Stimulated activated CD4-positive, alpha-beta T cell treated with anti-CD3 and anti-CD28 coated beads, Interleukin-15, amount 100 ng/mL, for 24 hours (primary cell): ENCODE measurements around the gene PPIL3.
A peak's percentile ranks its signal among the peaks of the same experiment; 100 is the strongest.

Source experiments
- DNase-seq: peaks from one replicate; pipeline ENCODE4 v3.0.0-alpha.2; 2020

PPIL3 gene

DNA sequence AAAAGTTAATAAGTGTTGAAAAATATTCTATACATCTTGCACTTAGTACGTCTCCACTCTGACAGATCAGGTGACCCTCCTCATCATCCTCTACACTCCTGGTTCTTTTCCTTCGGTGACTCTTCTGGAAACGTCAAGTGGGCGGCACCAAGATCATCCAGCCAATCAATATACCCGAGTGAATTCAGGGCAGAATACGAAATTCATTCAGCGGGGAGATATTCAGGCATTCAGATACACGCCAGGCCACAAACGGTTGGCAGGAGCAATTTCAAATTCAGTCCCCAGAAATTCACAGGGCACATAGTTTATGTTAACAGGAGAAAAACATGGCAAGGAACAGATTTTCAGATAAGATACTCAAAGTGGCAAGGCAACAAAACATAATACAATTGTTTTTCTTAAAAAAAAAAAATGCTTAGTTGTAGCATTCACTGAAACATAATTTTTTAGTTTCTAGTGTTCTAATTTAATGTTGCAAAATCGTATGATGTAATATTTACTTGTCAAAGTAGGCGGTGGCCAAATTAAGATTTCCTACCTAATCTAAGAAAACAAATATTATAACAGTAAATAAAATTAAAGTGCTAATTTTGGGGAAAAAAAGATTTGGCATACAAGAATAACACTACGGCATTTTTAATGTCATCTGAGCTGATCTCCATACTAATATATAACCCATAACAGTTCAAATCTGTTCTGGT is 28.6 kb downstream of the PPIL3 start:
- DNase-seq = peak; percentile 52

- DNase-seq = no peak
Measured at GRCh38 chr2:200856806-200857205, 32.1 kb downstream of the PPIL3 start.

- no peak for DNase-seq
Measured at GRCh38 chr2:200852605-200853004, 36.3 kb downstream of the PPIL3 start.

DNA sequence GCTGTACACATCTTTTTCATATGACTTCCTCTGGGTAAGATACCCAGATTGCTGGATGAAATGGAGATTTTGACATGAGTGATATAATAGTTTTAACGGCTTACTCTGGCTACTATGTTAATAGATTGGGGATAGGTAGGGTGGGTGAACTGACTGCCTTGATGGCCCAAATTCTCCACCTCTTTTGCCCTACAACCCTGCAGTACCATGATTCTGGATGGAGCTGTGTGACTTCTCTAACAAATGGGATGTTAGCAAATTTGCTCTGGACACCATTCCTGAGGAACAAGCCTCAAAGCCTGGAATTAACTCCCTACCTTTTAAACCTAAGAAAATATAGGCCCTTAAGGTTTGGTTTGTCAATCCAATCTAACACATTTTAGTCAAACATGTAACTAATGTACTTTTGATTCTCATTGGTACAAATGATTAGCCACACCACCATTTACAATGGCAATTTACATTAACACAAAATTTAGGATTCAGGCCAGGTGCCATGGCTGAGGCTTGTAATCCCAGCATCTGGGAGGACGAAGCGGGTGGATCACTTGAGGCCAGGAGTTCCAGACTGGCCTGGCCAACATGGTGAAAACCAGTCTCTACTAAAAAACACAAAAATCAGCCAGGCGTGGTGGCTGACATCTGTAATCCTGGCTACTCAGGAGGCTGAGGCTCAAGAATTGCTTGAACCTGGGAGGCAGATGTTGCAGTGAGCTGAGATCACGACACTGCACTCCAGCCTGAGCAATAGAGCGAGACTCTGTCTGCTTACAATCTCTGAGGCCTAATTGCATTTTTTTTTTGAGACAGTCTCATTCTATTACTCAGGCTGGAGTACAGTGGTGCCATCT is 37.3 kb downstream of the PPIL3 start:
- DNase-seq = no peak

GRCh38 chr2:200850512-200851256 is 38.2 kb downstream of the PPIL3 start:
- DNase-seq = no peak

- DNase-seq = no peak
Measured at GRCh38 chr2:200847939-200848338, 40.9 kb downstream of the PPIL3 start.

DNA sequence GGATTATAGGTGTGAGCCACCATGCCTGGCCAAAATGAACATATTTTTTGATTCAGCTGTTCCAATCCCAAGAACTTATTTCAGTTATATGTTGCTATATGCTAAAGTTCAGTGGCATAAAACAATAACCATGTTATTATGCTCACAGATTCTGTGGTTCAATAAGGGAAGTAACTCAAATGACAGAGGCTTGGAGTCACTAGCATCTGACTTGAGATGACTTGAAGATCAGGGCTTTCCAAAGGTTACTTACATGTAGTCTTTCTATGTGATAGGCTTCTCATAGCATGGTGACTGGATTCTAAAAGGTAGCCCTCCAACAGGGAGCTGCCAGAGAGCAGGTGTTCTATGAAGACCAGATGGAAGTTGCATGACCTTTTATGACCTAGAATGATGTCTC is 41.6 kb downstream of the PPIL3 start:
- DNase-seq = no peak

GRCh38 chr2:200845669-200846325 is 43.1 kb downstream of the PPIL3 start:
- DNase-seq = no peak

DNA sequence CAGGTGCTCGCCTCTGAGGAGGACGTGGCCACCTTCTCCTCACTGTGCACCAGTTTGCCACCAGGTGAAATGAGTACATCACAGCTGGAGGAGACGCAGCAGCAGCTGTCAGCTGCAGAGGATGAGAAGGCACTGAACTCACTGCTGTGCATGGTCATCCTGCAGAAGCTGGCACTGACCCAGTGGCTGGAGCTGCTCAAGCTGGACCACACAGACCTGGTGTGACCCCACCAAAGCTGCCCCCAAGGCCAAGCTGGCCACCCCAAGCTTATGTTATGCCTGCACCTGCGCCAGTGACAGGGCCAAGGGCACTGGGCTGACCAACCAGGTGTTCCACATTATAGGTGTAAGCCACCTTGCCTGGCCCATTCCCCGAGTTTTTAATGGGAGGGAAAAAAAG is 43.7 kb downstream of the PPIL3 start:
- no peak for DNase-seq

GRCh38 chr2:200843993-200844948 is 44.6 kb downstream of the PPIL3 start:
- DNase-seq = no peak

GRCh38 chr2:200839513-200839912 is 49.4 kb downstream of the PPIL3 start:
- no peak for DNase-seq

DNA sequence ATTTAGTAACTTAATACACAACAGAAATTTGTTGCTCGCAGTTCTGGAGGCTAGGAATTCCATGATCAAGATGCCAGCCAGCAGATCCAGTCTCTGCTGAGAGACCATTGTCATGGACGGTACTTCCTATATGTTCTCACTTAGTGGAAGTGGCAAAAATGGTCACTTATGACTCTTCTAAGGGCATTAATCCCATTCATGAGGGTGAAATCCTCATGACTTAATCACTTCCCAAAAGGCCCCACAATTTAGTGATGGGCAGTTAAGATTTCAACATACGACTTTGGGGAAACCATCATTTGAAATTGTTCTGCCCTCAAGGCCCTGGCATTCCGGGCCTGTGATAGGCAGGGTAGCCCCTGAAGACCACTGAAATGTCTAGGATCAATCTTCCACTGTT is 54.2 kb downstream of the PPIL3 start:
- DNase-seq = no peak

DNA sequence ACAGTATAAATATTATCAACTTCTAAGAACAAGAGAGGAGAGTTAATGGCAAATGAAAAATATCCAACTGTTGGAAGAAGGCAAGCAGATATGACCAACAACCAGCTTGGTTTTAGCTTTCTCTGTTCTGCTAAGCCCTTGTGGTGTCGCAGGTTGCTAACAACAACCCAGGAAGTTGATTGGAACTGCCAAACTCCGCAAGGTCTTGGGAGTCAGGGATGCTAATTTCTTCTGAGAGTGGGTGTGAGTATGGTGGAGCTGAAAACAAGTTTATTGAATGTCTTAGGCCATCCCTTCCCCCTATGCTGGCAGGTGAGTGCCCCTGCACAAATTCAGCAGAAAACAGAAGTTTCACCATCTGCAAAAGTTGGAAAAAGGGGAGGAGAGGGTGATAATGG is 59.6 kb downstream of the PPIL3 start:
- DNase-seq = no peak

DNA sequence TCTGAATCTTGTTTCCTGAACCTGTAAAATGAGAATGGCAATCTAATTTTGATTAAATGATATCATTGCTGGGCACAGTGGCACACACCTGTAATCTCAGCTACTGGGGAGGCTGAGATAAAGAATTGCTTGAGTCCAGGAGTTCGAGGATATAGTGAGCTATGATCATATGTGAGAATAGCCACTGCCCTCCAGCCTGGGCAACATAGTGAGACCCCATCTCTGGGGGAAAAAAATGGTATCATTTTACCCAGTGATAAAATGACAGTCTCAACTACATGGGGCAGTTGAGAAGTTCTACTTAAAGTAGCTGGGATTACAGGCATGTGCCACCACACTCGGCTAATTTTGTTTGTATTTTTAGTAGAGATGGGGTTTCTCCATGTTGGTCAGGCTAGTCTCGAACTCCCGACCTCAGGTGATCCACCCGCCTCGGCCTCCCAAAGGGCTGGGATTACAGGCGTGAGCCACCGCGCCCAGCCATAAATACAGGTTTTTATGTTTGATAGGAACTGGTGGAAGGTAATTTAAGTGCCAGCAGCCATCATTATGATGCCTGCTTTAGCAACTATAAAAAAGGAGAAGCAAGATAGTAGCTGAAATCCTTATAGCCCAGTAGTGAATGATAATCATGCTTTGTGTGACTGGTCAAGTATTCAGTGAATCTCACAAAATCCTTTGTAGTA is 60.2 kb downstream of the PPIL3 start:
- no peak for DNase-seq

DNA sequence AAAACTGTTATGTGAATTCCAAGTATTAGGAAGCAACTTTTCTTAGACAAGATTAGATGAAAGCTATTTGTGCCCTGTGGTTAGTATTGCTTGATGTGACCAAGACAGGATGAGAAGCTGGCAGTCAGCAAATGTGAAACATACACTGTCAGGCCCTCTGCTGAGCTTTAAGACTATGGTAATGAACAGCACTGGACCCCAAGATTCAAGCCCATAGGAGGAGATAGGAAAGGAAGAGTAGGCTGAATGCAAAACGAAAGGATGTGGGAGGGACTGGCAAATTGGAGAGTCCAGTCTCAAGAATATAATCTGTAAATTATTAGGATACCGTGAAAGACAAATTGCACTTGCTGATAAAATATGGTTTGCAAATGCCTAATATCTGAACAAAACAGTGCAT is 60.8 kb downstream of the PPIL3 start:
- DNase-seq = no peak

DNA sequence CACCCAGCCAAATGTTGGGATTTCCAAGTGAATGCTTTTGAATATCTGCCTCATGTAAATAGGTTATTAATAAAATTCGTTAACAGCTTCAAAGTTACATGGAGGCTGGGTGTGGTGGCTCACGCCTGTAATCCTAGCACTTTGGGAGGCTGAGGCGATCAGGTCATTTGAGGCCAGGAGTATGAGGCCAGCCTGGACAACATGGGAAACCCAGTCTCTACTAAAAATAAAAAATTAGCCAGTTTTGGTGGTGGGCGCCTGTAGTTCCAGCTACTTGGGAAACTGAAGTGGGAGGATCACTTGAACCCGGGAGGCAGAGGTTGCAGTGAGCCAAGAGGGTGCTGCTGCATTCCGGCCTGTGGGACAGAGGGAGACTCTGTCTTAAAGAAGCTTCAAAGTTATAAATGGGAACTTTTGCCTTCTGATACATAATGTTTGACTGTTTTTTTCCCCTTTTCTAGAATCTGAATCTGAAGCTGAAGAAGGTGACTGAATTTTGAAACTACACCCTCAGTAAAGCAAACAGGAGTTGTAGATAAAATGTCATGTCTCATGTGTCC is 67.1 kb downstream of the PPIL3 start:
- DNase-seq = no peak
